Upper lobe of right lung (tissue), 1 donor: Measurements from ENCODE around the gene HOXA13. TPM values are rescaled to one million over a fixed set of nuclear protein-coding genes. Genes with fewer than 3 reads are reported as not detected.

Source experiments
- ATAC-seq: fragments of 200-7000 bp; cut with Tn5 transposase; one replicate; pipeline ENCODE4 v1.9.1; 2020; ENCODE audit warnings: mild to moderate bottlenecking, moderate library complexity
- DNase-seq: peaks from one replicate; pipeline ENCODE4 v3.0.0-alpha.2; 2020
- H3K27ac ChIP-seq: fragments of 200-600 bp; one replicate; pipeline ENCODE4 v1.8.0; 2022
- H3K27me3 ChIP-seq: fragments of 200-600 bp; one replicate; pipeline ENCODE4 v1.8.0; 2022; ENCODE audit warnings: mild to moderate bottlenecking
- H3K36me3 ChIP-seq: fragments of 200-600 bp; one replicate; pipeline ENCODE4 v1.8.0; 2022
- H3K4me1 ChIP-seq: fragments of 200-600 bp; one replicate; pipeline ENCODE4 v1.8.0; 2022
- H3K4me3 ChIP-seq: fragments of 200-600 bp; one replicate; pipeline ENCODE4 v1.8.0; 2022; ENCODE audit warnings: mild to moderate bottlenecking
- H3K9me3 ChIP-seq: fragments of 200-600 bp; one replicate; pipeline ENCODE4 v1.8.0; 2022
- intact Hi-C: fragments of 100-400 bp; cut with DNase I; formaldehyde crosslinking; loops from one replicate; pipeline ENCODE4 v1.11.0; 2022
- total RNA-seq: library from RNA; stranded (reverse); fragmentation: NEBNext Ultra II Directional; extraction: Animal tissue kit (Norgen Biotek cat#: 25700); gene quantifications from one replicate; pipeline ENCODE4 v1.2.1, GENCODE V29; 2021
- TF ChIP-seq, protein P1 (sequence below): fragments of 200-600 bp; IDR thresholded peaks from one replicate; pipeline ENCODE4 v1.8.0; 2022; ENCODE audit warnings: antibody characterized with exemption
- donor health status: DM: no; HTN: yes; CAD: no; lungs with severe emphysema.

HOXA13 gene
- total RNA-seq, 1 donor from 2014 or later: not detected

DNA sequence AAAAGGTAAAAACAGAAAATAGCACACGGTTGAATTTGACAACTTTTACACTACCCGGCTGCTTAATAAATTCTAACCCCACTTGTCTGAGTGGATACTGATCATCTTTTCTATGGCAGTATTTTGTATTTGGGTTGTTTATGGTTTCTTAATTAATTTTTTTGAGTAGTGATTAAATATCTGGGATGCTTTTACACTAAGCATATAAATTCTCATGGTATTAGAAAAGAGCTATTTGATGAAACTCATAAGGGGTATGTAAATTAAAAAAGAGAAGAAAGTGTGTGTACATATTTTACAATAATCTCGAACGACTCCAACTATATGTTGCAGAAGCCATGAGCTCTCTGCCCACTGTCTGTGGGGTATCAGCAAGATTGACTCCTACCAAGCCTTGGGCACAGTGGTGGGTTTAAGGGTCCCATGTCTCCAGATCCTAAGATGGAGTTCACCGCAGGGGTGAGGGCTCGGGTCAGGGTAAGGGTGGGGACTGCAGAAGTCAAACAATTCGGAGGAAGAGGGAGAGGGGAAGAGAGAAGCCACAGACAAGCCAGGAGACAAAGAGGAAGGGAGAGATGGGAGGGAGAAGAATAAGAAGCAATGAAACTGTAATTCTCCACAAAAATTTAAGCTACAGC is 7.6 kb upstream of the HOXA13 start:
- ATAC-seq (no peak), DNase-seq (no peak)
- H3K27me3 ChIP-seq: peaks cover 99% of the 10 kb centered on the region
- intact Hi-C loops: loop anchor here (10.0 kb wide), 2 partner anchors 367 to 707 kb away; no protein-coding TSS in a partner anchor
- H3K4me1 ChIP-seq: peaks cover 16% of the 10 kb centered on the region
- no peaks in the 10 kb centered on the region for H3K9me3 ChIP-seq
- H3K36me3 ChIP-seq: no peaks in the 10 kb centered on the region
- no peak overlapping the region for H3K27ac ChIP-seq
- H3K4me3 ChIP-seq: no peak overlapping the region
- TF ChIP-seq, protein P1, sequence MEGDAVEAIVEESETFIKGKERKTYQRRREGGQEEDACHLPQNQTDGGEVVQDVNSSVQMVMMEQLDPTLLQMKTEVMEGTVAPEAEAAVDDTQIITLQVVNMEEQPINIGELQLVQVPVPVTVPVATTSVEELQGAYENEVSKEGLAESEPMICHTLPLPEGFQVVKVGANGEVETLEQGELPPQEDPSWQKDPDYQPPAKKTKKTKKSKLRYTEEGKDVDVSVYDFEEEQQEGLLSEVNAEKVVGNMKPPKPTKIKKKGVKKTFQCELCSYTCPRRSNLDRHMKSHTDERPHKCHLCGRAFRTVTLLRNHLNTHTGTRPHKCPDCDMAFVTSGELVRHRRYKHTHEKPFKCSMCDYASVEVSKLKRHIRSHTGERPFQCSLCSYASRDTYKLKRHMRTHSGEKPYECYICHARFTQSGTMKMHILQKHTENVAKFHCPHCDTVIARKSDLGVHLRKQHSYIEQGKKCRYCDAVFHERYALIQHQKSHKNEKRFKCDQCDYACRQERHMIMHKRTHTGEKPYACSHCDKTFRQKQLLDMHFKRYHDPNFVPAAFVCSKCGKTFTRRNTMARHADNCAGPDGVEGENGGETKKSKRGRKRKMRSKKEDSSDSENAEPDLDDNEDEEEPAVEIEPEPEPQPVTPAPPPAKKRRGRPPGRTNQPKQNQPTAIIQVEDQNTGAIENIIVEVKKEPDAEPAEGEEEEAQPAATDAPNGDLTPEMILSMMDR: no peak

DNA sequence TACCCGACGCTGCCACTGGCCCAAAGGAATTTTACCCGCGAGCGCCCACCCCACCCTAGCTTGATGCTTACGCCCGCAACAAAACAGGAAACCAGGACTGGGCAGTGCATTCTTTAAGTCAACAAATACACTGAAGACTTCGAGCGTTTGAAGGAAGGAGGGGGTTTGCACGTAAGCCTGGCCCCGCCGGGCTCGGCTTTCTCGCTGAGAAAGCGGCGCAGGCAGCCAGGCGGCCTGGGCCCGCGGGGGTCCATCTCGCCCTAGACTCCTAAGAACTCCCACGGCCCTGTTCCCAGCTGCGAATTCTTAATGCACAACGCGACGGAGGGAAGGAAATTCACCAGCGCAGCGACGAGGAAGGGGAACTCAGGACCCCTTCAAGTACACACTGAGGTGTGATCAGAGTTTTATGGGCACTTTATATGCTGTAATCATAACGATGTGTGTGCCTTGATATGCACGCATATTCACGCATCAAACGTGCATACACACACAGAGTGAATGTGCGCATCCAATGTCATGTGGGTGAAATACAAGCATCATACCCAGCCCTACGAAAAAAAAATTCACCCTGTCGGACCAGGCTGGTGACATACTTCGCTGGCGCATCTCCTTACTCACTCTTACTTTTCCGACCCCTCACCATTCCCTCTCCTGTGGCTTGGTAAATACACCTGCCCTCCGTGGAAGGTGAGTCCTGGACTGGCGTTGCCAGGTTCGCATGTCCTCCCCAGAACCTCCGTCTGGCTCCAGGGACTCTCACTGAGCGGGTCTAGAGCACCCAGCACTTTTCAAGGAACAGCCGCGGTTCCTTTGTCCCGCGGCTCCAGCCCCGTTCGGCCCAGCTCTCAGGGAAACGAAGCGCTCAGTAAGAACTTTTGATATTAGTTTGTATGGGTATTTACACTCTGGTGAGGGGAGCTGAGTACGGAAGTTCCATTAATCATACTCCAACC is 5.7 kb upstream of the HOXA13 start:
- no peaks in the 10 kb centered on the region for H3K36me3 ChIP-seq
- TF ChIP-seq, protein P1: no peak
- H3K4me3 ChIP-seq: no peak overlapping the region
- H3K4me1 ChIP-seq: peaks cover 22% of the 10 kb centered on the region
- H3K27me3 ChIP-seq: peaks cover 99% of the 10 kb centered on the region
- H3K9me3 ChIP-seq: no peaks in the 10 kb centered on the region
- DNase-seq (peak; percentile 48), ATAC-seq (no peak)
- intact Hi-C loops: loop anchor here (10.0 kb wide), 2 partner anchors 369 to 709 kb away; no protein-coding TSS in a partner anchor
- no peak overlapping the region for H3K27ac ChIP-seq

DNA sequence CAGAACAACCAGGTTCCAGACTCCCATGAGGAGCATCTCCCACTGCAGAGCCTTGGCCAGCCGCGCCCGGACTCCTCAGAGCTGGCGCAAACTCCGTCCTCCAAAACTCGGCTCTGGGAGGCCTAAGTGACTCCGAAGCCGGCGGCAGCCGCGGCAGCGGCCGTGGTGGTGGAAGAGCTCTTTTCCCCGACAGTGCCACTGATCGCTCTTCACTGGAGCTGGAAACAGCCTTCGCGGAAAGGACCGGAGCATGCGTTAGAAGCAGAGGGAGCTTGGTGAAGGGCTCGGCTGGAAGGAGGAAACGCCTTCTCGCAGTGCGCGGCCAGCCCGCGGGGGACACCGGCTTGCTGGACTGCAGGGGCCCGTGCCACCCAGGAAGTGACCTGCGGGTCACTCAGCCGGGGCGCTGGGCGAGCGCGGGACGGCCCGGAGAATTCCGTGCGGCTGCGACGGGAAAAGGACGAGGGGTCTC is 5.0 kb upstream of the HOXA13 start:
- H3K4me1 ChIP-seq: peaks cover 24% of the 10 kb centered on the region

DNA sequence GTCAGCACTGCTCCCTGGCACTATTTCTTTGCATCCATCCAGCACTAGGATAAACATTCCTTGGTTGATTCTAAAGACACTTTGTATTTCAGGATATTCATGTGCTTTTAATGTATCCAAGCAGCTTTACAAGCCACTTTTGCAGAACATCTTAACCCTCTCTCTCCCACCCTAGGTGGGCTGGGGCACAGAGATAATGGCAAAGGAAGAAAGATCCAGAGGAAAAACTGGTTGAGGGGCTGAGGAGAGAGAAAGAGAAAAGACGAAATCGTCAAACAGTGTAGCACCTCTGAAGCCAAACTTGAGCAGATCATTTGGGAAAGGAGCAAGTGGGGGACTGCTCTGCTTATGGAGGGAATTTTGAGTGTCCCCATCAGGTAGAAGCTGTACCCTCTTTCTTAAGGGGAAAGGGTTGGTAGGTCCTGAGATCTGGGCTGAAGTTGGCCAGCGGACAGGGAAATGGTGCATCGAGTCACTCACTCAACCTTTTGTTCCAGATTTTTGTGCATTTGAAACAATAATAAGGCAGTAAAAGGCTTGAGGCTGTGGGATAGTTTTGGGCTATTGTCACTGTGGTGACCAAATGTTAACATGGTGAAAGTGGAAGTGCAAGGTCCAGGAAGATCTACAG is 4.2 kb upstream of the HOXA13 start:
- peaks cover 24% of the 10 kb centered on the region for H3K4me1 ChIP-seq
- DNase-seq: no peak
- no peak for ATAC-seq
- no peak overlapping the region for H3K27ac ChIP-seq
- TF ChIP-seq, protein P1: no peak
- peaks cover 94% of the 10 kb centered on the region for H3K27me3 ChIP-seq
- no peak overlapping the region for H3K4me3 ChIP-seq
- intact Hi-C loops: loop anchor here (10.0 kb wide), 2 partner anchors 371 to 711 kb away; no protein-coding TSS in a partner anchor
- H3K36me3 ChIP-seq: no peaks in the 10 kb centered on the region
- H3K9me3 ChIP-seq: no peaks in the 10 kb centered on the region

More for the DNA sequence above, 5.0 kb upstream of the HOXA13 start:
- TF ChIP-seq, protein P1: no peak
- Histone ChIP-seq H3K9me3 (no peaks in the 10 kb centered on the region), H3K27ac (no peak overlapping the region), H3K36me3 (no peaks in the 10 kb centered on the region), H3K27me3 (peaks cover 99% of the 10 kb centered on the region), H3K4me3 (no peak overlapping the region)
- intact Hi-C loops: loop anchor here (10.0 kb wide), 2 partner anchors 370 to 710 kb away; no protein-coding TSS in a partner anchor
- ATAC-seq: peak; percentile 10
- DNase-seq: peak; percentile 64

DNA sequence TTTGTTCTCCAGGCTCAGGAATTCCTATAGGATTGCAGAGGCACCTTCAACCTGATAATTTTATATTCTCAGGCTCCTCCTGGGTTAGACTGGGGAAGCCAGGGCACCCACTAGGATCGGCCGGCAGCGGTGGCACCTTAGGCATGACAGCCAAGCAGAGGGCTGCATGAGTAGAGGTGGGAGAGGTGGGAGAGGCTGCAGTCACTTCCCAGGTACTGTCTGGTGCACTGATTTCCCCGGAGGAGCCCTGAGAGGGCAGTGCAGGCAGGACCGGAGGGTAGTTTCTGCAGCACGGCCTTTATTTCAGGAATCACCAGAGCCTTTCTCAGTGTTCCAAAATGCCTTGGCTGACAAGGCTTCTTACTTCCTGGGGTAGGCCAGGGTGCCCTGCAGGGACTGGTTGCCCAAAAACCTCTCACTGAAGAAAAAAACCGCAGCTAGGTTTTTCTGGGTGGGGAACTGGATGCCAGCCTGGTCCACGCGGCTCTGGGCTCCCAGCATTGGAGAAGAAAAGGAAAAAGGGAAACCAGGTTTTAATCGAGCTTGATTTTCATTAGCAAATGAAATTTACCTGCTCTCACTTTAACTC is 3.6 kb upstream of the HOXA13 start:
- H3K4me1 ChIP-seq: peaks cover 24% of the 10 kb centered on the region
- DNase-seq: no peak
- H3K4me3 ChIP-seq: no peak overlapping the region
- intact Hi-C loops: loop anchor here (10.0 kb wide), 2 partner anchors 371 to 711 kb away; no protein-coding TSS in a partner anchor
- no peaks in the 10 kb centered on the region for H3K36me3 ChIP-seq
- peaks cover 95% of the 10 kb centered on the region for H3K27me3 ChIP-seq
- TF ChIP-seq, protein P1: no peak
- H3K9me3 ChIP-seq: no peaks in the 10 kb centered on the region
- ATAC-seq: no peak
- H3K27ac ChIP-seq: no peak overlapping the region
